Natural killer cell treated with Interleukin-12 subunit alpha and Interleukin-12 subunit beta and Interleukin-15 and Interleukin-18, amount 100 ng/mL, for 72 hours (primary cell): Measurements from ENCODE around the gene ESR1. TPM values are rescaled to one million over a fixed set of nuclear protein-coding genes. Genes with fewer than 3 reads are reported as not detected.
A peak's percentile ranks its signal among the peaks of the same experiment; 100 is the strongest.

Experiments
- ATAC-seq, 2 donors: fragments of 150-1000 bp; cut with Tn5 transposase in 1 of 2; sonication (Bioruptor Pico), chemical (Tn5 transposase) in 1 of 2; 2 replicates each; pipeline ENCODE4 v1.10.0; 2021
- DNase-seq: peaks from one replicate; pipeline ENCODE4 v3.0.0; 2022; ENCODE audit warnings: low spot score
- H3K27ac Mint-ChIP-seq, 2 donors: 1 replicate in 1 of 2; 2 replicates in 1 of 2; pipeline ENCODE4 v1.8.0; 2022; ENCODE audit warnings: mixed read lengths in 2 of 2, mild to moderate bottlenecking in 1 of 2, moderate library complexity in 1 of 2
- H3K27me3 Mint-ChIP-seq, 2 donors: 1 replicate in 1 of 2; 2 replicates in 1 of 2; pipeline ENCODE4 v1.8.0; 2022; ENCODE audit warnings: mixed read lengths in 2 of 2
- H3K36me3 Mint-ChIP-seq: one replicate; pipeline ENCODE4 v1.8.0; 2022; ENCODE audit warnings: mixed read lengths
- H3K4me1 Mint-ChIP-seq, 2 donors: 1 replicate in 1 of 2; 2 replicates in 1 of 2; pipeline ENCODE4 v1.8.0; 2022; ENCODE audit warnings: low read depth in 2 of 2, mixed read lengths in 2 of 2, mild to moderate bottlenecking in 1 of 2
- H3K4me3 Mint-ChIP-seq: one replicate; pipeline ENCODE4 v1.8.0; 2022; ENCODE audit warnings: mixed read lengths
- H3K9me3 Mint-ChIP-seq: 2 replicates; pipeline ENCODE4 v1.8.0; 2022; ENCODE audit warnings: mixed read lengths
- total RNA-seq, 2 donors: library from RNA; stranded (reverse); gene quantifications; one replicate each; pipeline ENCODE4 v1.2.3, GENCODE V29; 2022

The ESR1 gene
- total RNA-seq, 2 donors from 2014 or later = 2.3 to 4.9 TPM

GRCh38 chr6:152093711-152094110 is 286.2 kb downstream of the ESR1 start:
- Mint-ChIP-seq H3K27ac (no peak overlapping the region), H3K9me3 (no peaks in the 10 kb centered on the region), H3K36me3 (no peaks in the 10 kb centered on the region), H3K27me3 (peaks cover 6 to 7% of the 10 kb centered on the region in 2 donors), H3K4me1 (peaks cover 2 to 11% of the 10 kb centered on the region in 2 donors), H3K4me3 (no peak overlapping the region)
- DNase-seq (no peak), ATAC-seq (no peak)

GRCh38 chr6:152094276-152094675 is 286.8 kb downstream of the ESR1 start:
- peaks cover 6 to 7% of the 10 kb centered on the region in 2 donors for H3K27me3 Mint-ChIP-seq
- H3K4me3 Mint-ChIP-seq = no peak overlapping the region
- H3K36me3 Mint-ChIP-seq = no peaks in the 10 kb centered on the region
- DNase-seq (no peak), ATAC-seq (no peak)
- H3K27ac Mint-ChIP-seq = no peak overlapping the region
- no peaks in the 10 kb centered on the region for H3K9me3 Mint-ChIP-seq
- peaks cover 2 to 11% of the 10 kb centered on the region in 2 donors for H3K4me1 Mint-ChIP-seq

- Mint-ChIP-seq H3K9me3 (no peaks in the 10 kb centered on the region), H3K4me1 (peaks cover 2 to 11% of the 10 kb centered on the region in 2 donors), H3K36me3 (no peaks in the 10 kb centered on the region), H3K4me3 (no peak overlapping the region), H3K27ac (no peak overlapping the region), H3K27me3 (peaks cover 6 to 7% of the 10 kb centered on the region in 2 donors)
- ATAC-seq (peak; percentile 79 to 89), DNase-seq (no peak)
Observed at GRCh38 chr6:152094992-152095592, 287.6 kb downstream of the ESR1 start.

GRCh38 chr6:152096863-152097496 is 289.5 kb downstream of the ESR1 start:
- Mint-ChIP-seq H3K36me3 (no peaks in the 10 kb centered on the region), H3K27ac (no peak overlapping the region), H3K4me3 (no peak overlapping the region), H3K27me3 (peaks cover 2 to 6% of the 10 kb centered on the region in 2 donors), H3K9me3 (no peaks in the 10 kb centered on the region), H3K4me1 (peaks cover 2 to 11% of the 10 kb centered on the region in 2 donors)
- ATAC-seq = no peak
- no peak for DNase-seq

- no peak overlapping the region for H3K4me3 Mint-ChIP-seq
Observed at GRCh38 chr6:152098683-152099082, 291.2 kb downstream of the ESR1 start.

GRCh38 chr6:152099446-152100182 is 292.1 kb downstream of the ESR1 start:
- Mint-ChIP-seq H3K9me3 (no peaks in the 10 kb centered on the region), H3K27ac (no peak overlapping the region), H3K27me3 (no peaks in the 10 kb centered on the region), H3K36me3 (no peaks in the 10 kb centered on the region), H3K4me1 (peaks cover 2 to 11% of the 10 kb centered on the region in 2 donors), H3K4me3 (no peak overlapping the region)
- DNase-seq (no peak), ATAC-seq (peak in 1 of 2 donors; percentile 53)

More at GRCh38 chr6:152098683-152099082, 291.2 kb downstream of the ESR1 start:
- no peak overlapping the region for H3K27ac Mint-ChIP-seq
- ATAC-seq (no peak), DNase-seq (no peak)
- no peaks in the 10 kb centered on the region for H3K36me3 Mint-ChIP-seq
- H3K27me3 Mint-ChIP-seq = no peaks in the 10 kb centered on the region
- H3K4me1 Mint-ChIP-seq = peaks cover 2 to 11% of the 10 kb centered on the region in 2 donors
- no peaks in the 10 kb centered on the region for H3K9me3 Mint-ChIP-seq

GRCh38 chr6:152100183-152100618 is 292.7 kb downstream of the ESR1 start:
- no peak overlapping the region for H3K4me3 Mint-ChIP-seq
- H3K27me3 Mint-ChIP-seq = no peaks in the 10 kb centered on the region
- H3K9me3 Mint-ChIP-seq = no peaks in the 10 kb centered on the region
- no peak overlapping the region for H3K27ac Mint-ChIP-seq
- H3K36me3 Mint-ChIP-seq = no peaks in the 10 kb centered on the region
- peaks cover 0 to 5% of the 10 kb centered on the region in 2 donors for H3K4me1 Mint-ChIP-seq
- DNase-seq = no peak
- ATAC-seq = peak in 1 of 2 donors; percentile 41

GRCh38 chr6:152107973-152108372 is 300.5 kb downstream of the ESR1 start:
- Mint-ChIP-seq H3K27me3 (no peaks in the 10 kb centered on the region), H3K4me1 (peaks cover 0 to 3% of the 10 kb centered on the region in 2 donors), H3K9me3 (no peaks in the 10 kb centered on the region), H3K4me3 (no peak overlapping the region), H3K27ac (no peak overlapping the region), H3K36me3 (no peaks in the 10 kb centered on the region)
- no peak for ATAC-seq
- no peak for DNase-seq

GRCh38 chr6:152110886-152111820 is 303.7 kb downstream of the ESR1 start:
- H3K27ac Mint-ChIP-seq = no peak overlapping the region
- H3K4me3 Mint-ChIP-seq = no peak overlapping the region
- H3K36me3 Mint-ChIP-seq = no peaks in the 10 kb centered on the region
- no peak for DNase-seq
- no peak for ATAC-seq
- H3K9me3 Mint-ChIP-seq = no peaks in the 10 kb centered on the region
- no peaks in the 10 kb centered on the region for H3K27me3 Mint-ChIP-seq
- peaks cover 3 to 4% of the 10 kb centered on the region in 2 donors for H3K4me1 Mint-ChIP-seq

- Mint-ChIP-seq H3K9me3 (no peaks in the 10 kb centered on the region), H3K27me3 (no peaks in the 10 kb centered on the region), H3K4me3 (no peak overlapping the region), H3K4me1 (peaks cover 6 to 8% of the 10 kb centered on the region in 2 donors), H3K27ac (no peak overlapping the region), H3K36me3 (no peaks in the 10 kb centered on the region)
- DNase-seq = no peak
- no peak for ATAC-seq
Observed at GRCh38 chr6:152112491-152113261, 305.2 kb downstream of the ESR1 start.

- Mint-ChIP-seq H3K4me1 (peaks cover 12 to 15% of the 10 kb centered on the region in 2 donors), H3K9me3 (no peaks in the 10 kb centered on the region), H3K4me3 (no peak overlapping the region), H3K27ac (peak overlapping the region; percentile 55 to 66), H3K36me3 (peaks cover 29% of the 10 kb centered on the region), H3K27me3 (no peaks in the 10 kb centered on the region)
- DNase-seq (no peak), ATAC-seq (peak; percentile 57 to 62)
Observed at GRCh38 chr6:152117156-152118133, 310.0 kb downstream of the ESR1 start.

- H3K27me3 Mint-ChIP-seq = no peaks in the 10 kb centered on the region
- H3K27ac Mint-ChIP-seq = peak overlapping the region; percentile 55 to 66
- DNase-seq (no peak), ATAC-seq (no peak)
- no peaks in the 10 kb centered on the region for H3K9me3 Mint-ChIP-seq
- no peak overlapping the region for H3K4me3 Mint-ChIP-seq
- H3K36me3 Mint-ChIP-seq = peaks cover 29% of the 10 kb centered on the region
- H3K4me1 Mint-ChIP-seq = peaks cover 12 to 15% of the 10 kb centered on the region in 2 donors
Observed at GRCh38 chr6:152118224-152118623, 310.7 kb downstream of the ESR1 start.
